NCI-H748 treated with DMSO at 0.1 percent for 48 hours (cell line): Measurements from ENCODE around the gene ZNF599.
"Not testable (repeated sequence)": the region's sequence is repeated elsewhere in the genome, so short reads cannot be mapped to it uniquely, and the experiment has no call there.

Experiments
- DNase-seq: peaks from one replicate; lab custom pipeline; 2025; lab: John Stamatoyannopoulos, UW

The ZNF599 gene

DNA sequence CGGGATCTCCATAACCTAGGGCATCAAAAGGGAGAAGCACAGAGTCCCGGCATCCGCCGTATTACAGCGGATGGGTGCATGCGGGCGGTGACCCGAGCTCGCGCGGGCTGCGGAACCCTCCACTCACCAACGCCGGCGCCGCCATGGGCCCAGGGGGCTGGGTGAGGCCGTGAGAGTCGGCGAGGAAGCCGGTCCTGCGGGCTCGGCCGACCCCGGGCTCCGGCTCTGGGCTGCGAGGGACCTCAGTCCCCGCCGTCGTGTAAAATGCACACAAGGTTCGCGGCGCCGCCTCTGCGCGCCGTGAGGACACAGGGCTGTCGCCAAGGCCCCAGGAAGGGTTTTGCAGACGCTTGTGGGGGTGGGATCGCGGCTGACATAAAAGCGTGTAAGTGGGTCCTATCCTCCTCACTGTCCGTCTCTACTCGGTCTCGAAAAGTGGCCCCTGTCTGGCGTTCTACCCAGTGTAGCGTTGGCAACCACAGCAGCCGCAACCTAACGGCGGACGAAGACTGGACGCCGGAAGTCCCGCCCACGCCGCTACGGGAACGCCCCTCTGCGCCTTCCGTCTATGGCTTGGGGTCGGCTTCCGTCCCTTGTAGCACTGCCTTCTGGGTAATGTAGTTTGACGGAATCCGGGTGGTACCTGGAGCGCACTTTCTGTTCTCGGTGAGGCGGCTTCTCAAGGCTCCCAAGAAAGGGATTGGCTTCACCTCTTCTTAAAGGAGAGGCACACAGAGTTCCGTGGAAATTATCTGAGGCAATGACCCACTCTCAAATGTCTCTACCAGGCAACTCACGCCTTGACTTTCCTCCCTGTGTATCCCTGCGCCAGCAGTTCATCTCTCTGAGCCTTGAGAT is at the start of gene ZNF599:
Gene ZNF599, minus strand, starts transcription at position 519 of the 858 bp plus-strand sequence. Its CDS starts 374 bp downstream, at position 145.
- DNase-seq: peak; percentile 92

DNA sequence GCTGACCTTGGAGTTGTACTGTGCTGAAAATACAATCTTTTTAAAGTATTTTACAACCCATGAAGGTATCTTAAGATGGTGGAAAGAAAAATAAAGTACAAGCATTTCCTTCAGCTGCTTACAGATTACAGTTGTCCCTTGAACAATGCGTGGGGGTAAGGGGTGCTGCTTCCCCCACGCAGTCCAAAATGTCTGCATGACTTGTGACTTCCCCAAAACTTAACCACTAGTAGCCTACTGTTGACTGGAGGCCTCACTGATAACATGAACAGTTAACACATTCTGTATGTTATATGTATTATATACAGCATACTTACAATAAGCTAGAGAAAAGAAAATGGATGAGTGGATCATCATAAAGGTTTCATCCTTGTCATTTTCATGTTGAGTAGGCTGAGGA is 45.3 kb upstream of the ZNF599 start:
- DNase-seq: no peak

DNA sequence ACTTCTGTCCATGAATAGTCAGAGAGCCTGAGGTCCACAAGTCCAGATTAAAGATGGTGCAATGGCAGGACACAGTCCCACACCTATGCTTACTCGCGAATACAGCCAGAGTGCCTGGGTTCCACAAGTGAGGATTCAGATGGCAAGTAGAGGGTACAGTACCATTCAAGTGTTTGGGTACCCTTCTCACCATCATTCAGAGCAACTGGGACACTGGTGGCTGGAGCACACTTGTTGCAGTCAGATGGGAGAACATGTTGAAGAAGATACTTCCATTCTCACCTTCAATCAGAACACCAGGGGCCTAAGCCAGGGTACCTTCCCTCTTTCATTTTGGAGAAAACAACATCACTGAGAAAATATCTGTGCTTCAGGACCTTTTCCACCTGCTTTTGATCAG is 43.7 kb upstream of the ZNF599 start:
- no peak for DNase-seq

DNA sequence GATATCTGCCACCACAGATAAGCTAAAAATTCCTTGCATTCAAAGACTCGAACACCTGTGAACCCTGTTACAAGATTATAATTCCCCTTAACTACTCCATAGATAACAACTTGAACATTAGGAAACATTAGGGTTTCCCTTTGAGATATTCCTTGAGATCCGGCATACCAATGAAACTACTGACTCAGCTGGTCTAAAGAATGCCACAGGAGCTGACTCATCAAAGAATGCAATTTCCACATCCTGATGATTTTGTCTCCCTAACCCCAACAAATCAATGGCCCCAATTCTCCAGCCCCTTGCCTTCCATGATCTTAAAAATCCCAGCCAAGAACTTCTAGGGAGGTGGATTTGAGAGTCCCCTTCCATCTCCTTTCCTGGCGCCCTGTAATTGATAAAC is 35.6 kb upstream of the ZNF599 start:
- no peak for DNase-seq

DNA sequence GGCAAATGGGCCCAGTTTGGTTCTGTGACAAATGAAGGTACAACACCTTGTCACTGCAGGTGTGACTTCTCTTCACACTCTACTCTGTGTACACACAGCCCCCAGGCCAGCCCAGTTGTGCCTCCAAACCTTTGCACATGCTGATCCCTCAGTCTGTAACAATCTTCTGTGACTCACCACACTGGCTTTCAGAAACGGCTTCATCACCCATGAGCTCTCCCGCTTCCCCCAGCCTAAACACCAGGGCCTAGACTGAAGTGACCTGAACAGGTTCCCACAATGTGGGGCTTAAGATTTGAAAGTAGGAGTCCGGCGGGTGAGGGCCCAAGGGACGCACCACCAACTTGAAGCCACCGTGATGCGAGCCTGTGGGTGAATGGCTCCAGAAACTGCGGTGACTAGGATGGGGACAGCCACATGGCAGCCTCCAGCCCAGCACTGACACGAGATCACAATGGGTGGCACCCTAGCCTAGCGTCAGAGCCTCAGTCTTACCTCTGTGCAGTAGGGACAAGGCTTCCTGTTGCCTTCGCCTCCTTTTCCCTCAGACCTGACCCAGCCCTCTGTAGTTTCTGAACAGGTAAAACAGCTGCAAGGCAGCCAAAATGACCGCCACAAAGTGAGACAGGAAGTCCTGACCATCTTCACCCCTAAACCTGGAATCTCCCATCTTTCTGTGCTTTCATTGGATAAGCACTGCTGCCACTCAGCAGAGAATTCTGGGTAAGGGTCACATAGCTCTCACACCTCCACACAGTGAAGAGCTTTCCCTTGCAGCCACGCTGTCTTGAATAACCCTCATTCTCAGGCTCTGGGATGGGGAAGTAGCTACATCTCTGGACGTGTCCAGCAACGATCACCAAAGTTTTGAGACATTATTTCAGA is 34.2 kb upstream of the ZNF599 start:
- DNase-seq: no peak

DNA sequence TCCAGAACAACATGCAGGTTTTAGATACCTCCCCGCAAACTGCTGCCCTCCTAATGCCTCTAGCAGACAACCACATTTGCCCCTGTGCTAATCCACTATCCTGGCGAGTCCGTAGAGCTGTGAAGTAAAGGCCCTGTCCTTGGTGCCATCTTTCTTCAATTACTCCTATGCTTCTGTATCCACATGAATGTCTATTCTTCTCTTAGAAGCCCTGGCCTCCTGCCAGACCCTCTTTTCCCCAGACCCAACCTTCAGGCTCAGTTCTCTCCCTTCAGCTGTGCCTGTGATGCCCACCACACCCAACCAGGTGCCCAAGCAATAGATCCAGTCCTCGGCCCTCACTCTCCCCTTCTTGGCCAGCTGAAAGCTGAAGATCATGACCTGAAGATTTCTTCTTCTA is 31.1 kb upstream of the ZNF599 start:
- DNase-seq: no peak

DNA sequence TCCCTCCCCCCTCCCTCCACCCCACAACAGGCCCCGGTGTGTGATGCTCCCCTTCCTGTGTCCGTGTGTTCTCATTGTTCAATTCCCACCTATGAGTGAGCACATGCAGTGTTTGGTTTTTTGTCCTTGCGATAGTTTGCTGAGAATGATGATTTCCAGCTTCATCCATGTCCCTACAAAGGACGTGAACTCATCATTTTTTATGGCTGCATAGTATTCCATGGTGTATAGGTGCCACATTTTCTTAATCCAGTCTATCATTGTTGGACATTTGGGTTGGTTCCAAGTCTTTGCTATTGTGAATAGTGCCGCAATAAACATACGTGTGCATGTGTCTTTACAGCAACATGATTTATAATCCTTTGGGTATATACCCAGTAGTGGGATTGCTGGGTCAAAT is 23.9 kb upstream of the ZNF599 start:
- not testable (repeated sequence) for DNase-seq

DNA sequence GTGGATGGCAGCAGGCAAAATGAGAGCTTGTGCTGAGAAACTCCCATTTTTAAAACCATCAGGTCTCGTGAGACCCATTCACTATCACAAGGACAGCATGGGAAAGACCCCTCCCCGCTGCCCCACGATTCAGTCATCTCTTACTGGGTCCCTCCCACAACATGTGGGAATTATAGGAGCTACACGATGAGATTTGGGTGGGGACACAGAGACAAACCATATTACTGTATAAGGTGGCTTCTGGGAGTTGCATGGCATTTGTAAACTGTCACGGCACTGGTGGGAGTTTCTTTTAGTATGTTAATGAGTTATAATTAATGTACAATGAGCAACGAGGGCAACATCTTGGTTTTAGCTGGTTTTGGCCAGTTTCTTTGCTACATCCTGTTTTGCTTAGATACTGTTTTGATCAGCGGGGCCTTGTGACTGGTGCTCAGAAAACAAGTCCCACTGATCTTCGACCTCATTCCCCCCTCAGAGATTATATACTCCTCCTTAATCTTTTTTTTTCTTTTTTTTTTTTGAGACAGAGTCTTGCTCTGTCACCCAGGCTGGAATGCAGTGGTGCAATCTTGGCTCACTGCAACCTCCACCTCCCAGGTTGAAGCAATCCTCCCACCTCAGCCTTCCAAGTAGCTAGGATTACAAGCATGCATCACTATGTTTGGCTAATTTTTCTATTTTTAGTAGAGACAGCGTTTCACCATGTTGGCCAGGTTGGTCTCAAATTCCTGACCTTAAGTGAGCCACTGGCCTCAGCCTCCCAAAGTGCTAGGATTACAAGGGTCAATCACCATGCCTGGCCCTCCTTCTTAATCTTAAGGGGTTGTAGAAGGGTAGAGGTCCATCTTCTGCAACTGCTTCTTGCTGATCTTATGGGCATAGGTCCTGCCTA is 21.3 kb upstream of the ZNF599 start:
- no peak for DNase-seq

DNA sequence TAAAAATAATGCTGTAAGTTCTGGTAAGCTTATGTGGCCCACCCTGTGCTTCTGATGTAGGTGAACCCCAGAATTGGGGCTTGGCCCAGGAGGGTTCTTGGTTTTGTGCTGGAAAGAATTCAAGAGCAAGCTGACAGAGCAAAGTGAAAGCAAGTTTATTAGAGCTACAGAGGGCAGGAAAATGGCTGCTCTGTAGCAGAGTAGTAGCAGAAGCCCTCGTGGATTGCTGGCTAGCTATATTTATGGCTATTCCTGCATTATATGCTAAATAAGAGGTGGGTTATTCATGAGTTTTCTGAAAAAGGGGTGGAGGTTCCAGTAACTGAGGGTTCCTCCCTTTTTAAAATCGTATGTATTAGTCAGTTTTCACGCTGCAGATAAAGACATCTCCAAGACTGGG is 20.6 kb upstream of the ZNF599 start:
- no peak for DNase-seq

DNA sequence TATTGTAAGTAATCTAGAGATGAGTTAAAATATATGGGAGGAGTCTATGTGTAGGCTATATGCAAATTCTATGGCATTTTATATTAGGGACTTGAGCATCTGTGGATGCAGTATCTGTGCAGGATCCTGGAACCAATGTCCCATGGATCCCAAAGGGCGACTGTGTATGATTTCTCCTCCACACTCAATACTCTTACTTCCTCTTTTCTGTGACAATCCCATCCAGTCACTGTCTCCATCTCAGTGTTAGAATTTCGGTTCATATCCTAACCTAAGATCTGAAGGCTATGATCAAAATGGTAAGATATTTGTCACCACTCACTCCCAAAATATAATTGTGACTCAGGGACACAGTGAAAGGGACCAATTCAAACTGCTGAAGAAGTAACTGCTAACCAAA is 15.1 kb upstream of the ZNF599 start:
- DNase-seq: no peak

DNA sequence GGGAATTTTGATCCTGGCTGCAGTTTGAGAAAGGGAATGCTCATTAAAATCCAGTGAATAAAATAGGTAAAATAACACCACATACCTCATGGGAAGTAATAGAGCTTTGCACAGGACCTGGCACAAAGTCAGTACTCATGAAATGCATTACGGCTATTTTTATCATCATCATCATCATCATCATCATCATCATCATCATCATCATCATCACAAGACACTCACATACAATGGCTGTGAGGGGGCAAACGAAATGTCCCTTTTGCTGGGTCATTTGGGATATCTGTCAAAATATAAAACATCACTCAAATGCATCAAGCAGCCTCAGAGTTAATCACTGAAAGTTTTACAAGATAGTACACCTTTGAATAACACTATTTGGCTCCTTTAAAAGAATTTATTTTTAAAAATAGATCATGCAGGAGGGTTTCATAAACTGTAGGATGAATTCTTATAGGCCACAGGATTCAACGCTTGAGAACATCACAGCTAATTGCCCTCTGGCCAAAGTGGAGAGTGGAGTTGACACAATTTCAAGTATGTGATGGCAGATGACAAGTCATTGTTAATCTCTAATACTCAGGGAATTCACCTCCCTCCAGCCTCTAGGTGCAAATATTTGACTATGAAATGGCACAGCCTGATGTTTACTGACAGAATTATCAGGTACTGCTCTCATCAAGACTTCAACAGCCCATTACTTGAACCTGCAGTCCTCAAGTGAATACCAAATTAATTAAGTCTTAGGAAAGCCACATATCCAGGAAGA is 14.2 kb upstream of the ZNF599 start:
- no peak for DNase-seq

DNA sequence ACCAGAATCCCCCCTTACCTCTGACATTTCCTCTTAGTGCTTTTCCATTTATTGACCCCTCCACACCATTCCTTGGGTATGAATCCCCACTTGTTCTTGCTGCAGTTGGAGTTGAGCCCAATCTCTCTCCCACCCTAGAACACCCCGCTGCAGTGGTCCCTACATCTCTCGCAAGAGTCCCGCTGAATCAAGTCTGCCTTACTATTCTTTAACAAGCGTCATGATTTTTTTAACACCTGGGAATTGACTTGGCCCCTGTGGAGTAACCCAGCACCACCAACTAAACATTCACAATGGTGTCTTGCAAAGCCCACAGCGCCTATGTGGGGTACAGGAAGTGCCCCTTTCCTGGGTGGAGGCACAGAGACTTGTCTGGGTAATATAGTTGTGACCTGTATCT is 13.2 kb upstream of the ZNF599 start:
- no peak for DNase-seq

DNA sequence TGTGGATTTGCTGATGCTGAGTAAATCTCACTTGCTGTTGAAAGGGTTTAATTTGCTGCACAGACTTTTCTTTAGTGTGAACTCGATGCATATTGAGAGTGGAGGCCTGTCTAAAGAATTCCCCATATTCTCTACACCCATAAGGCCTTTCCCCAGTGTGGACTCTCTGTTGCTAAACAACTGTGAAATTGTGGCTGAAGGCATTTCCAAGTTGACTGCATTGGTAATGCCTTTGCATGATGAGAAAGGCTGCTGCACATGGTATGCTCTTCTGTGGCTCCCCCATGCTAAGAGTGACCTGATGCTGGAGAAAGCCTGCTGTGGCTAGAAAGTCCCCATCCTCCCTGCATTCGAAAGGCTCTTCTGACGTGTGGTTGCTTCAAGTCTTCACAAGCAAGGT is 6.6 kb upstream of the ZNF599 start:
- no peak for DNase-seq

DNA sequence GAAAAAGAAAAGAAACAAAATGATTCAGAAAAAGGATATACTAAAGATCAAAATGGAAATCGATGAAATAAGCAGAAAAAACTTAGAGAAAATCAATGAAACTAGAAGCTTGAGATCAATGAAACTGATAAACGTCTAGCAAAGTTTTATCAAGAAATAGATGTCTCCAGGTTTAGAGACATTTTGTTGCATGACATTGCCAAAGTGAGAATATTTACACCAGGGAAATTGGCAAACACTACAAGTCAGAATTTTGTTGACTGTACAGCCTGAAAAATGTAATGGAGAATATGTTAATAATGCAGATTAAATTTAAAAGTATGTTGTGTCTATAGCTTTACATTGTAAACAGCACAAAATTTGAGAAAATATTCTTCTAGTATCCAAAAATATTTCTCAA is 5.3 kb upstream of the ZNF599 start:
- DNase-seq: no peak

DNA sequence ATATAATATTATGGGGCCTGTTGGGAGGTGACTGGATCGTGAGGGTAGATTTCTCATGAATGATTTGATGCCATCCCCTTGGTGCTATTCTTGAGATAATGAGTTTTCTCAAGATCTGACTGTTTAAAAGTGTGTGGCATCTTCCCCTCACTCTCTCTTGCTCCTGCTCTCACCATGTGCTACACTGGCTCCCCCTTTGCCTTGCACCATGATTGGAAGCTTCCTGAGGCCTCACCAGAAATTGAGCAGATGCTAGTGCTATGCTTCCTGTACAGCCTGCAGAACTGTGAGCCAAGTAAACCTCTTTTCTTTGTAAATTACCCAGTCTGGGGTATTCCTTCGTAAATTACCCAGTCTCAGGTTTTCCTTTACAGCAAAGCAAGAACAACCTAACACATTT is 1.8 kb upstream of the ZNF599 start:
- DNase-seq: no peak

DNA sequence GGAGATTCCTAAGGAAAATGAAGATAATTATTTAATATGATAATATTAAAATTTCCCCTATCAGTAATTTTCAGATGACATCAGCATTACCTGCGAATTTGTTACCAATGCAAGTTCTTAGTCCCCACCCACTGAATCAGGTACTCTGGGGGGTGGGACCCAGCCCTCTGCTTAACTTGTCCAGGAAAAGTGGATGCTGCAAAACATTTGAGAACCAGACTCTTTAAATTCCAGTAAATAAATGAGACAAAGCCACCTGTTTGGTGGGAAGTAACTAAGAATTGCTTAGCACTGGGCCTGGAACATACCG is 495 bp upstream of the ZNF599 start:
- no peak for DNase-seq

DNA sequence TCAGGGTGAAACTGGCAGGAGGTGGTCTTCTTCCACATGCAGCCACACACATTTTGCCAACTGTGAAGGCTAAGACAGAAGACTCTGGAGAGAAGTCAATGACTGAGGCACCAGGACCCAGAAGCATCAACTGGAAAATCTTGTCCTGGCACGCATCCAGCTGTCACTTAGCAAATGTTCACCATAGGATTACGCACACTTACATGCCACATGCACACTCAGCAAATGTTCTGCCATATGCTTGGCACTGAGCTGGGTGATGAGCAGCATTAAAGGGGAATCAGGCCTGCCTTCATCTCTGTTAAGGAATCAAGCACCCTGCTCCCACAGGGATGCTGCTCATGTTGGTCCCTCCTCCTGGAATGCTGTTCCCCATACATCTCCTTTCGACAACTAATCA is 5.1 kb downstream of the ZNF599 start:
- no peak for DNase-seq

DNA sequence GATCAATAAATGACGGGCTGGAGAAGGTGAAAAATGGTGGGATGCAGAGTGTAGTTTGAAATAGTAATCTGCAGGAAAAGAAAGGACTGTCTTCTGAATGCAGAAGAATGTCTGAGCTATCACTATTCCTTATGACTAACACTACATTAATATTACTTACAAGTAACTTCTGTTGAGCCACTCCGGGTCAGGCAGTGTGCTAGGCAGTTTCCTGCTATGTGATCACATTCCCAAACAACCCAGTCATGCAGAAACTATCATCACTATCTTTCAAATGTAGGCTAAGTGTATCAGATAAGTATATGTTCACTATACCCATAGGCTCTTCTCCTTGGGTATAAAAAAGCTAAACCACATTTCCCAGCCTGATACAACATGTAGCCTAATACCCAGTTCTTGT is 6.6 kb downstream of the ZNF599 start:
- no peak for DNase-seq

DNA sequence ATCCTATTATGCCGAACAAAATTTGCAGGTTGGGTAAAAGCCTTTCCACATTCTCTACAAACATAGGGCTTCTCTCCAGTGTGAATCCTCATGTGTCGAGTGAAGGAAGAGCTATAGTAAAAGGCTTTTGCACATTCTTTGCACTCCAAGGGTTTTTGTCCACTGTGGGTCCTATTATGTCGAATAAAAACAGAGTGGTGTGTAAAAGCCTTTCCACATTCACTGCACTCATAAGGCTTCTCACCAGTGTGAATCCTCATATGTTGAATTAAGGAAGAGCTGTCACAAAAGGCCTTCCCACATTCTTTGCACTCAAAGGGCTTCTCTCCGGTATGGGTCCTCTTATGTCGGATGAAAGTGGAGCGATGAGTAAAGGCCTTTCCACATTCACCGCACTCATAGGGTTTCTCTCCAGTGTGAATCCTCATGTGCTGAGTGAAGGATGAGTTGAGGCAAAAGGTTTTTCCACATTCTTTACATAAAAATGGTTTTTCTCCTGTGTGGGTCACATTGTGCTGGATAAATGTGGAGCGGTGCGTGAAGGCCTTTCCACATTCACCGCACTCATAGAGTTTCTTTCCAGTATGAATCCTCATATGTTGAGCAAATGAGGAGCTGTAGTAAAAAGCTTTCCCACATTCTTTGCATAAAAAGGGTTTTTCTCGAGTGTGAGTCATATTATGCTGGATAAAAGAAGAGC is 13.6 kb downstream of the ZNF599 start:
- no peak for DNase-seq

DNA sequence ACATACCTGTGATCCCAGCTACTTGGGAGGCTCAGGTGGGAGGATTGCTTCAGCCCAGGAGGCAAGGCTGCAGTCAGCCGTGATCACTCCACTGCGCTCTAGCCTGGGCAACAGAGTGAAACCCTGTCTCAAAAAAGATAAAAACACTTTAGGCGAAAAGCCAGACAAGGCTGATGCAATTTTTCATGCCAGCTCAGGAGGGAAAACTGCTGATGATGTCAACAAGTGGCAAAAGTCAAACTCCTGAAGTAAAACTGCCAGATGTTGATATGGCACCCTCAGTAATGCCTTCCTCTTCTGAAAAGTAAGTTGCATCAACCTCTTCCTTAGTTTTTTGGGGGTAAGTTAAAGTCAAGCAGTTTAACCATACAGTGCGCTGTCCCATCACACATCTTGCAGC is 15.6 kb downstream of the ZNF599 start:
- no peak for DNase-seq
